SKM-1 (cell line): ENCODE data around the gene OR6C6.
"Not testable (repeated sequence)": the region's sequence is repeated elsewhere in the genome, so short reads cannot be mapped to it uniquely, and the experiment has no call there.

Source experiments
- DNase-seq: peaks from one replicate; lab custom pipeline; 2025; ENCODE audit not compliant: unreplicated experiment; lab: John Stamatoyannopoulos, UW

Gene OR6C6

GRCh38 chr12:55296469-55296868 lies at the start of gene OR6C6:
TSS of gene OR6C6 (minus strand) at chr12:55296569. CDS start at chr12:55295232, 1,337 bp downstream.
- no peak for DNase-seq

DNA sequence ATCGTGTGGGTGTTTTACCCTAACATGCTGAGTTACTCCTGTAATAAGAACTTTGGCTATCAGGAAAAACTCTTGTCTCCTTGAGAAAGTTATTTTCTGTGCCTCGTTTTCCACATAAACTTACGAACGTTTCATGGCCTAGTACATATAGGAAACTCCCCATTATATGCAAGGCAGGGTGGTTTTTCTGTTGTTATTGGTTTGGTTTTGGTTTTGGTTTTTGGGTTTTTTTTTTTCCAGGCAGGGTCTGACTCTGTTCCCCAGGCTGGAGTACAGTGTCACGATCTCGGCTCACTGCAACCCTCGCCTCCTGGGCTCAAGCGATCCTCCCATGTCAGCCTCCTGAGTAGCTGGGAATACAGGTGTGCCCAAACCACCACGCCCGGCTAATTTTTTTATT lies 39.6 kb upstream of the OR6C6 start:
- no peak for DNase-seq

- DNase-seq, result no peak
Observed at GRCh38 chr12:55330446-55330845, 34.1 kb upstream of the OR6C6 start, which contains the start of gene OR6C3. TSS of gene OR6C3 (plus strand) at chr12:55330746. CDS start at chr12:55331701, 955 bp downstream.

- DNase-seq, result not testable (repeated sequence)
Observed at GRCh38 chr12:55325801-55326200, 29.4 kb upstream of the OR6C6 start.

DNA sequence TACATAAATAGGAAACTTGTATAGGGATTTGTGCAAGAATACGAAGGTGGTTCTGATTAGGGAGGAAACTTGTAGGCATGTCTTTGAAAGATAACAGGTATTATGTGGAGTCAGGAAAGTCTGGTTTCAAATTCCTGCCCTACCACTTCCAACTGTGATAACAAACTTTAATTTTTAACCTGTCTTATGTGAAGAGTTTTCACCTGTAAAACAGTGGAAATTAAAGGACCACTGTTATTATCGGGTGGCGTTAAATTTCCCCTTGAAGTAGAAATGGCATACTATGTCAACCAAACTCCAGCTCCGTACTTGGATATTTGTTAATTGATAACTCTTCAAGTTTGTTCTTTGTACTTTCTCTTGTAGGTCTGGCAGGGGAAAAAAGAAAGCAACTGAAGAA lies 23.8 kb upstream of the OR6C6 start:
- DNase-seq, result no peak

GRCh38 chr12:55314043-55314442 lies 17.7 kb upstream of the OR6C6 start, which contains the start of gene OR6C1:
TSS of gene OR6C1 (plus strand) at chr12:55314343. CDS start at chr12:55320600, 6,257 bp downstream.
- DNase-seq, result no peak

- no peak for DNase-seq
Observed at GRCh38 chr12:55289999-55290398, 6.4 kb downstream of the OR6C6 start.

DNA sequence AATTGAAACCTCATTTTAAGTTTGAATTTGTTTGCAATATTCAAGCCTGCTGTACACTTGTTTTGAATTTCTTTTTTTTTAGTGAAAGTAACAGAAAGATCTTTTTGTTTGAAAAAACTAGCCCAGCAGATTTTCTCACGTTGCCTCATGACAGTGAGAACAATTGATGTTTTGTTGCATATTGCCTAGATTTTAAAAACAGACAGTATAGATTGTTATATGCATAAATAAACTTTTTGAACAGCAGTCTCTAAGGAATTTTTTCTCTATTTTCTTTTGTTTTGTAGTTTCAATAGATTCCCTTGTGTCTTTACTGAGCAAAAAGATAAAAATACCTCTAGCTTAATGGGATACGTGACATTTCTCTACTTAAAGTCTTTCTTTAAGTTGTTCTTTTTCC lies 15.4 kb downstream of the OR6C6 start:
- DNase-seq, result no peak

- DNase-seq, result no peak
Observed at GRCh38 chr12:55258303-55258702, 38.1 kb downstream of the OR6C6 start.

DNA sequence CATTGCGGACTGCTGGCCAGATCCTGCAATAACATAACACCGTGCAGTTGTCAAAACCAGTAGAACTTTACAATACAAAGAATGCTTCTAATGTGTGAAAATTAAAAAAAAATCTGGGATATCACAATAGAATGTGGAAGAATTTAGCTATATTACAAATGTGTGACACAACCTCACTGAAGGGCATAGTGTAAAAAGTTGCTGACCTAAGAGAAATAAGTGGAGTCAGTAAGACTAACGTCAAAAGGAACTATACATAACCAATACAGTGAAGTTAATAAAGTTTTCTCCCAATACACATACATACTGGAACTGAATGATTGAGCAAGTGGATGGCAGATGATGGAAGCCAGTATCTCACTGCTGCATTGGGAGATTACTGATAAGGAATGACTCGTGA lies 39.5 kb downstream of the OR6C6 start:
- DNase-seq, result no peak

DNA sequence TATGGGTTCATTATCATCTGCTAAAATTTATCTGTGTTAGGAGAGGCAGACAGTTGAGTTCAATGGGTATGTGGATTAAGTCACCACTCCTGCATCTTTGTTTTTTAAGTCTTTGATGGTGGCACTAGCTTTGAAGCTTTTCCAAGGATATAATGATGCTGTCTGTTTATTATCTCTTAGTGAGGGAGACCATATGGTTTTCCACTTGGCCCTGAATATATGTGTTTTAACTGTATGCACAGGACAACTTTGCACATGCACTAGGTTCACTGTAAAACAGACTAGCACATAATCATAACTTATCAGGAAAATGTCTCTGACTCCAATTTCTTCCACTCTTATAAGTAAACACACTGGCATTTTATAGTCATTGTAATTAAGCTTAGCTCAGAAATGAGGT lies 43.1 kb downstream of the OR6C6 start:
- no peak for DNase-seq

- no peak for DNase-seq
Observed at GRCh38 chr12:55250944-55251343, 45.4 kb downstream of the OR6C6 start.

DNA sequence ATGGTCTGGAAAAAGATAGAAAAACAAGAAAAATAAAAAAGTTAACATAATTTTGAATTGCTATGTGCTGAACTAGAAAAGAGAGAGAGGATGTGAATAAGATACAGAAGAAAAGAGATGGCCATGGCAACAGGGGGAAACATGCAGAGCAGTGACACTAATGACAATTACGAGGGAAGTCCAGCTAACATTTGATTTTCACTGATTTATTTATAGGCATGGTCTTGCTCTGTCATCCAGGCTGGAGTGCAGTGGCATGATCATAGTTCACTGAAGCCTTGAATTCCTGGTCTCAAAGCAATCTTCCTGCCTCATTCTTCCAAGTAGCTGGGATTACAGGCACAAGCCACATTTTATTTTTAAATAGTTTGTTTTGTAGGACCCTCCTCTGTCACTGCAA lies 50.2 kb downstream of the OR6C6 start:
- no peak for DNase-seq

- no peak for DNase-seq
Observed at GRCh38 chr12:55244309-55244708, 52.1 kb downstream of the OR6C6 start, which contains the start of gene OR6C74. TSS of gene OR6C74 (plus strand) at chr12:55244609. CDS start at chr12:55247288, 2,679 bp downstream.
